HG03103 (cell line): ENCODE measurements around the gene C11orf16.
A peak's percentile ranks its signal among the peaks of the same experiment; 100 is the strongest.
"Not testable (repeated sequence)": the region's sequence is repeated elsewhere in the genome, so short reads cannot be mapped to it uniquely, and the experiment has no call there.

Experiments used
- ATAC-seq: cut with Tn5 transposase; IDR thresholded peaks from one replicate; pipeline ENCODE4 v1.9.1; 2021; ENCODE audit warnings: low read depth; ENCODE audit not compliant: unreplicated experiment

Gene C11orf16

GRCh38 chr11:8932564-8933180 lies at the start of gene C11orf16:
Gene C11orf16 (minus strand): TSS chr11:8932947. CDS start chr11:8932308, 639 bp downstream.
- no peak for ATAC-seq

GRCh38 chr11:8980485-8980884 lies 47.7 kb upstream of the C11orf16 start:
- no peak for ATAC-seq

- not testable (repeated sequence) for ATAC-seq
These were observed 46.6 kb upstream of the C11orf16 start for GRCh38 chr11:8979365-8979764.

- ATAC-seq, result no peak
These were observed 40.4 kb upstream of the C11orf16 start for GRCh38 chr11:8973121-8973520.

DNA sequence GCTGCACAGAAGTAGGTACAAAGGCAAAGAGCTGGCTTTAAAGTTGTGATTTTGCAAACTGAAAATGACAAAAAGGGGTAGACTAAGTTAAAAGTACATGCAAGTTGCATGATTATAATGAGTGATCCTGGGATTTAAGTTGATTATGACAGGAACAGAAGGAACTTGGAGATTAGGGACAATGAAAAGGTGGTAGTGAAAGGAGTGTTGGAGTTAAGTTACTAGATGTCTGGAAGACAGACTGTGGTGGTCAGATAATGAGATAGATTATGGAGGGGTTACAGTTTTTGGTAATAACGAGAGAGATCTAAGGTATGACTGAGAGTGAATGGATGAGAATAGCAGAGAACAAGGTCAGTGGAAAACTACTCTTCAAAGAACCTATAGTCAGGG lies 39.2 kb upstream of the C11orf16 start:
- ATAC-seq, result no peak

DNA sequence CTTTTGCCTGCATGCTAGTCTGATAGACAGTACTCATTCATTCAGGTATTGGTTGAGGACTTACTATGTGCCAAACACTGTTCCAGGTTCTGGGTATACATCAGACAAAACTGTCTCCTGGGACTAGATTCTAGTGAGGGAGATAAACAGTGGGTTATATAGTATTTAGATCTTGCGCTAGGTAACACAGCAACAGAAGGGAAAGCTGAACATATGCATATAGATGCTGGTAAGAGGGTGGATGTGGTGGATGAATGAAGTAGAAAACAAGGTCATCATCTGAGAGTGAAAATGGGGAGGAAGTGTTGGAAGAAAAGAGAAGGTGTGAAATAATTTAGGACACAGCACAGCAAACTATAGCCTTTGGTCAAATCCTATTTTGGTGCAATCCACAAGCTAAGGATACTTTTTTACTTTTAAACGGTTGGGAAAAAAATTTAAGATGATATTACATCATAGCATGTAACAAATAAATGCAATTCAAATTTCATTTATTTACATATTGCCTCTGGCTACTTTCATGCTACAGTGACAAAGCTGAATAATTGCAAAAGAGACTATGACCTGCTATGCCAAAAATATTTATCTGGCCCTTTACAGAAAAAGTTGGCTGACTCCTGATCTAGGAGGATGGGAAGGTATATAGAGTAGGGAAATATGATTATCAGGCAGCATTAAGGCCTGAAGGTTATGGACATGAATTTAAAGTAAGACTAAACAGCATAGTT lies 38.6 kb upstream of the C11orf16 start:
- no peak for ATAC-seq

GRCh38 chr11:8967184-8967583 lies 34.4 kb upstream of the C11orf16 start:
- no peak for ATAC-seq

DNA sequence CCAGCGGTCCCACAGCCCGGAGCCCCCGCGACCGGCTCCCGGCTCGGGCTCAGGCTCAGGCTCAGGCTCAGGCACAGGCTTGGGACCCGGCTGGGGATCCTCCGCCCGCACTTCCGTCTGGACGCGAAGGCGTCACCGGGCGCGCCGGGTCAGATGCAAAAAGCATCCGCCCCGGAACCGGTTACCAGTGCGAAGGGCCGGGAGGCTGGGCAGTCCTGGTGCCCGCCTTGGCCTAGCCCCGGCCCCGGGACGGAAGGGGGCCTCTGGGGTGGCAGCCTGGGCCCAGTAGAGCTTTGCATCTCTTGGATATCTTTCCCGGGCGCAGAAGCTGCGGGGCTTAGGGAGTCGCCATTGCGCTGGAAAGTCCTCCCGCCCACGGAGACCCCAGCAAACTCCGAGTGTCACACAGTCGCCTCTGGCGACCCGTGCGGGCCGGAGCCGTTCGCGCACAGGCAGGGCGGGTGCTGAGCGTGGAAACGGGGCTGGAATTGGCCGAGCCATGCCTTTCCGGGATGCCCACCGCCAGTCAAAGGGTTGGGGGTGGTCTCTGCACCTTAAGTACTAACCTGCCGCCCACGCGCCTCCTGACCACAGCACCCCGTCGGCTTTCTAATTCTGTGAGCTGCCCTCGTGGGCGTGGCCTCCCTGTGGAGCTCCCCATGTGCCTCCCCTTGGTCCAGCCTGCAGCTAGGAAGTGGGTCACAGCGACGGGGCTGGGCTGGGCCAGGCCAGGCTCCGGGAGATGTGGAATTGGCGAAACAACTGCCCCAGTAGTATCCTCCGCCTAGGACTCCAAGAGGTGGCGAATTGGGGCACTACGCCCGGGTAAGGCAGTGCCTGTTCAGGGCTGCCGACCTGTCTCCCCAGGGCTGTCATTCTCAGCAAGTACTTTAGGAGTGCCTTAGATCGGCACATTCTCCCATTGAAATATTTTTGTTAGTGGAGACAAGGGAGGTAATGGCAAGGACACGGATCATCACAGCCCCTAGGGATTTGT lies 31.9 kb upstream of the C11orf16 start, which contains the start of gene TMEM9B:
Gene TMEM9B, minus strand, starts transcription at position 119 of the 997 bp plus-strand sequence. CDS start 129 bp downstream, outside the sequence.
- peak; percentile 72 for ATAC-seq

DNA sequence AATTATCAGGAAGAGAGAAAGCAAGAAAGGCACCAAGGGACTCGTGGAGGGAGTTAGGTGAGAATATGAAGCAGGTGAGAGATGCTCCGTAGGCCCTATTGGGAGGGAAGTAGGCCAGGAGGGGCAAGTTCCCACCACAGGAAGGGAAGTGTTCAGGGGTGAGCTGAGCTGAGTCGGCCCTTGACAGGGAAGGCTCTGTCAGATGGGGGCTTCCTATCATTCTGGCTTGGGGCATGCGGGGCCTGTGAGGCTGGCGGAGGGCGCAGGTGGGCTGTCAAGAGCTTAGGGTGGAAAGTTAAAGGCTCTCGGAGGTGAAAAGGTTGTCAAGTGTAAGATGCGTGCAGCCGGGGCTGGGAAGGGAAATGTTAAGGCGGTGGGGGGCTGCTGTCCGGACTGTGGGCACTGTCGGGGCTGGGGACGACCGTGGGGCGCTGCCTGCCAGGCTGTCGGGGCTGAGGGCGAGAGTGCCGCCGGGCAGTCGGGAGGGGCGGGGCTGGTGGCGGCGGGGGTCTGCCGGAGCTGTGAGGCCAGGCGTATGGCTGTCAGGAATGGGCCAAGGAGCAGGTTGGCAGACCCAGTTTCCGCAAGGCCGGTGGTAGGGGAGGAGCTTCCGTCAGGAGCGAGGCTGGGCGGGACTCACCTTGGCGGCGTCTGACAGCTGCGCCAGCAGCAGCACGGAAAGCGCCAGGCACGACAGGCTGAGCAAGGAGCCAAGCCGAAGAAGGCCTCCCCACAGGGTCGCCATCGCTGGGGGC lies 31.0 kb upstream of the C11orf16 start:
- ATAC-seq, result peak; percentile 47

DNA sequence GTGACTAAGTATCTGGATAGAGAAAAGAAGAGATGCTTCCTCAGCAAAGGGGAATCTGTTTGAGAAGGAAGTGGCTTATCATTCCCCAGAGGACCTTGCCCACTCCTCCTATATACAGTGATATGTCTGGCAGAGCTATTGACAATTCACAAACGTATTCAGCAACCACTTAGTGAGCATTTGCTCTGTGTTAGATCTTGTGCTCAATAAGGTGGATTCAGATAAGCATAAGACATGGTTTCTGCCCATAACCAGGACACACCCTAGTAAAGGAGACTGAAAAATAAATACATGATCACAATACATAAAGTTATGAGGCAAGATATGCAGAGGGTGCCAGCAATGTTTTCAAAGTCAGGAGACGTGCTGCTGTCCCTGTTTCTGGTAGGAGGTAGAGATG lies 30.1 kb upstream of the C11orf16 start:
- no peak for ATAC-seq

GRCh38 chr11:8961401-8961800 lies 28.7 kb upstream of the C11orf16 start:
- ATAC-seq, result no peak

DNA sequence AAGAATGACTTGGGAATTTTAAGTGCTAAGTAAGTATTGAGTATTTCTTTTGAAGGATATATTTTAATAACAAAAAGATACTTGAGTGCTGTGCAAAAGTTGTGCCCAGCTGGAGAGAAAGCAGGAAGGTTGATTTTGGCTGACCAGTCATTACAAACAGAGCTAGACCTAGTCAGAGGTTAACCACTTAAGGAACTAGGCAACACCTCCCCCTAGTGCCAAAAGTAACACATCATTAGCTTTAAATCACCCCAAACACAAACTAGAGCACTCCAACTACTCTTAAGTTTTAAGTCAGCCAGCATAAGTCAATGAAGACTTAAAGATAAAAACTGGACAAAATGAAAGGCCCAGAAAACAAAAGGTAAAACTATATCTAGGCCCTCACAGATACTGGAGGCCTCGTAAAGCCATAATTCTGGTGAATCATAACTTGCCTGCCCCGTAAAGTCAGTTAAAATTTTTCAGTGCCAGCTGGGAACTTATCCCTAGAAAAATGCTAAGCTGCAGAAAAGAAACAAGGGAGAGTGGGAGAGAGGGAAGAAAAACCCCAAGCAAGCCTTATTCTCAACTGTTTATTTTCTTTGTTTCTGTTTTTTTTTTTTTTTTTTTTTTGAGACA lies 26.9 kb upstream of the C11orf16 start:
- ATAC-seq, result no peak

DNA sequence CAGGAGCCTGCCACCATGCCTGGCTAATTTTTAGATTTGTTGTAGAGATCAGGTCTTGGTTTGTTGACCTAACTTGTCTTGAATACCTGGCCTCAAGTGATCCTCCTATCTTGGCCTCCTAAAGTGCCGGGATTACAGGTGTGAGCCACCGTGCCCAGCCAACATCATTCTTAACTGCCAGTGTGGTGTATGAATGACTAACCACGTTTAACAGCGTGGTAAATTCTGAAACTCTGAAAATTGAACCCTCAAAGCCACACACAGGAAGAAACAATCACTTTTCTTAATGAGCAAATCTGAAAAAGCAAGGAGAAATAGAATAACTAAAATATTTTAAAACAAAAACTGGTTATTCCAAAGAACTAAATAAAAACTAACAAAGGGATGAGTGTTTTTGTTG lies 24.1 kb upstream of the C11orf16 start:
- no peak for ATAC-seq

- ATAC-seq, result no peak
These were observed 16.1 kb upstream of the C11orf16 start for GRCh38 chr11:8948886-8949285.

- no peak for ATAC-seq
These were observed 14.6 kb upstream of the C11orf16 start for GRCh38 chr11:8947230-8947943.

DNA sequence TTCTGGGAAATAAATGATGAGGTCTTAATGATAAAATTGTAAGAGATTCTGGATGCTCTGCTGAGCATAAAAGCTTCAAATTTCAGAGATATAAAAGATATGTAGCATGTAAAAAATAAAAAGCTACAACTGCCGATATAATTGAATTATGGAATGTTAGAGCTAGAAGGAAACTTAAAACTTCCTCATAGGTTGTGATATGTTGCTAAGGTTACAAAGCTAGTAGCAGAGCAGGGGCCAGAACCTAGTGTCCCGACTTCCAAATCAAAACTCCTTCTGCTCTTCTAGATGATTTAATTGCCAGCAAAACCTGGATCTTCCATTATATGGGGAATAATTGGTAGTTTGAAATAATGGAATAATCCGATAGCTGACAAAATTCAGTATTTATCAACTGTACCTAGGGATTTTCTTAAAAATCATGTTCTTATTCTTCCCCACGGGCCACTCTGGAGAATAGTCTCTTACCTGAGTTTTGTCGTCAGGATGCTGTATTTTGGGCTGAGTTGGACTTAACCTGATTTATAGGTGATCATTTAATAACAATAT lies 9.8 kb upstream of the C11orf16 start, which contains the start of gene ASCL3:
Gene ASCL3, minus strand, starts transcription at position 499 of the 549 bp plus-strand sequence. CDS start 4,855 bp downstream, outside the sequence.
- no peak for ATAC-seq

GRCh38 chr11:8941341-8942103 lies 8.8 kb upstream of the C11orf16 start:
- no peak for ATAC-seq

GRCh38 chr11:8937659-8938058 lies 4.9 kb upstream of the C11orf16 start:
- no peak for ATAC-seq
